ENCODE results near the gene ADARB2. TPM values are rescaled to one million over a fixed set of nuclear protein-coding genes. Genes with fewer than 3 reads are reported as not detected.

ADARB2 gene
- polyA plus RNA-seq, 3 donors: not detected

- Mint-ChIP-seq H3K4me1 (peaks cover 1% of the 10 kb centered on the region), H3K9me3 (peaks cover 0 to 10% (median 5%) of the 10 kb centered on the region in 7 donors), H3K27me3 (ENCODE audit: low read depth in 3 of 3) (peaks cover 29 to 49% (median 35%) of the 10 kb centered on the region in 3 donors), H3K36me3 (no peaks in the 10 kb centered on the region), H3K4me3 (no peak overlapping the region), H3K27ac (no peak overlapping the region)
- H3K79me2 ChIP-seq (ENCODE audit: insufficient read depth, low read length): no peaks in the 10 kb centered on the region
- no peak overlapping the region for H3K9ac ChIP-seq (ENCODE audit: insufficient read depth, low read length, poor library complexity, severe bottlenecking)
- intact Hi-C loops (cut with micrococcal nuclease): no loop called here
- no peak for DNase-seq
- no peaks in the 10 kb centered on the region for H4K20me1 ChIP-seq (ENCODE audit: insufficient read depth, low read length)
- no peaks in the 10 kb centered on the region for H3K4me1 ChIP-seq (ENCODE audit: control insufficient read depth in 1 of 2, insufficient read depth in 2 of 2, low read length in 2 of 2)
- no peak for TF ChIP-seq CTCF (IDR thresholded peaks at IDR 0.05)
- H3K4me2 ChIP-seq (replicated peaks; ENCODE audit: extremely low read depth, low read length, poor library complexity, severe bottlenecking): no peak overlapping the region
- H3K27ac ChIP-seq (ENCODE audit: low read depth in 1 of 2, low read length in 2 of 2): no peak overlapping the region
- WGBS (ENCODE audit: insufficient coverage): 48% methylated on average over 8 of the region's 9 CpGs
- H2AFZ ChIP-seq (ENCODE audit: insufficient read depth, low read depth, low read length, poor library complexity, severe bottlenecking): no peak overlapping the region
- peaks cover 0 to 14% of the 10 kb centered on the region in 2 donors for H3K27me3 ChIP-seq (ENCODE audit: control insufficient read depth in 2 of 2, insufficient read depth in 2 of 2, low read length in 2 of 2)
- H3K4me3 ChIP-seq (replicated peaks in 1 of 3; ENCODE audit: low read depth in 2 of 3, low read length in 3 of 3): no peak overlapping the region
- H3K9me3 ChIP-seq (replicated peaks in 1 of 2; ENCODE audit: control insufficient read depth in 1 of 2, insufficient read depth in 1 of 2, low read length in 2 of 2): no peaks in the 10 kb centered on the region
- H3K36me3 ChIP-seq (replicated peaks in 1 of 2; ENCODE audit: control insufficient read depth in 1 of 2, insufficient read depth in 2 of 2, low read length in 2 of 2): no peaks in the 10 kb centered on the region
Observed at GRCh38 chr10:1255118-1255517, 482.2 kb downstream of the ADARB2 start.

- Histone ChIP-seq H3K9ac (ENCODE audit: insufficient read depth, low read length, poor library complexity, severe bottlenecking) (no peak overlapping the region), H3K4me1 (ENCODE audit: control insufficient read depth in 1 of 2, insufficient read depth in 2 of 2, low read length in 2 of 2) (no peaks in the 10 kb centered on the region), H3K79me2 (ENCODE audit: insufficient read depth, low read length) (no peaks in the 10 kb centered on the region), H3K9me3 (replicated peaks in 1 of 2; ENCODE audit: control insufficient read depth in 1 of 2, insufficient read depth in 1 of 2, low read length in 2 of 2) (no peaks in the 10 kb centered on the region), H3K4me3 (replicated peaks in 1 of 3; ENCODE audit: low read depth in 2 of 3, low read length in 3 of 3) (no peak overlapping the region), H3K36me3 (replicated peaks in 1 of 2; ENCODE audit: control insufficient read depth in 1 of 2, insufficient read depth in 2 of 2, low read length in 2 of 2) (no peaks in the 10 kb centered on the region), H2AFZ (ENCODE audit: insufficient read depth, low read depth, low read length, poor library complexity, severe bottlenecking) (no peak overlapping the region), H3K27me3 (ENCODE audit: control insufficient read depth in 2 of 2, insufficient read depth in 2 of 2, low read length in 2 of 2) (peaks cover 0 to 16% of the 10 kb centered on the region in 2 donors), H3K4me2 (replicated peaks; ENCODE audit: extremely low read depth, low read length, poor library complexity, severe bottlenecking) (no peak overlapping the region), H4K20me1 (ENCODE audit: insufficient read depth, low read length) (no peaks in the 10 kb centered on the region), H3K27ac (ENCODE audit: low read depth in 1 of 2, low read length in 2 of 2) (no peak overlapping the region)
- H3K4me3 Mint-ChIP-seq: peak overlapping the region in 1 of 2 donors; percentile 1
- no peak for DNase-seq
- H3K36me3 Mint-ChIP-seq: no peaks in the 10 kb centered on the region
- H3K27me3 Mint-ChIP-seq (ENCODE audit: low read depth in 3 of 3): peaks cover 31 to 50% (median 42%) of the 10 kb centered on the region in 3 donors
- intact Hi-C loops (cut with micrococcal nuclease): no loop called here
- no peak overlapping the region for H3K27ac Mint-ChIP-seq
- H3K9me3 Mint-ChIP-seq: peaks cover 0 to 9% (median 4%) of the 10 kb centered on the region in 7 donors
- H3K4me1 Mint-ChIP-seq: peaks cover 1% of the 10 kb centered on the region
- WGBS (ENCODE audit: insufficient coverage): 0% methylated on average over 10 of the region's 11 CpGs
- TF ChIP-seq CTCF (IDR thresholded peaks at IDR 0.05): no peak
Observed at GRCh38 chr10:1253523-1254353, 483.6 kb downstream of the ADARB2 start.
